H9 (cell line): ENCODE results near the gene SERPINA10. TPM values are rescaled to one million over a fixed set of nuclear protein-coding genes. Genes with fewer than 3 reads are reported as not detected.

Experiments used
- DNase-seq: peaks from one replicate; pipeline ENCODE4 v3.0.0-alpha.2; 2017
- H2AFZ ChIP-seq: one replicate; pipeline ENCODE4 v1.6.1; 2013; ENCODE audit warnings: mild to moderate bottlenecking, low read length, control low read depth, moderate library complexity
- H2AK5ac ChIP-seq: 2 replicates; pipeline ENCODE4 v1.6.1; 2013; ENCODE audit warnings: low read length, control low read depth, mixed read lengths; ENCODE audit not compliant: insufficient read length
- H2BK120ac ChIP-seq: one replicate; pipeline ENCODE4 v1.6.1; 2013; ENCODE audit warnings: low read depth, mild to moderate bottlenecking, low read length, control low read depth, inconsistent platforms; ENCODE audit not compliant: poor library complexity, severe bottlenecking
- H2BK12ac ChIP-seq: 2 replicates; pipeline ENCODE4 v1.6.1; 2013; ENCODE audit warnings: low read length, control low read depth, mixed read lengths, low read depth; ENCODE audit not compliant: insufficient read length
- H2BK15ac ChIP-seq: 2 replicates; pipeline ENCODE4 v1.6.1; 2013; ENCODE audit warnings: low read depth, low read length, control low read depth
- H2BK20ac ChIP-seq: one replicate; pipeline ENCODE4 v1.6.1; 2013; ENCODE audit warnings: low read depth, mild to moderate bottlenecking, low read length, control low read depth, inconsistent platforms; ENCODE audit not compliant: poor library complexity, severe bottlenecking
- H2BK5ac ChIP-seq: 2 replicates; pipeline ENCODE4 v1.6.1; 2013; ENCODE audit warnings: low read length, control low read depth, mixed read lengths; ENCODE audit not compliant: insufficient read length
- H3K14ac ChIP-seq: 2 replicates; pipeline ENCODE4 v1.6.1; 2013; ENCODE audit warnings: low read length, control low read depth; ENCODE audit not compliant: insufficient read depth
- H3K18ac ChIP-seq: 2 replicates; pipeline ENCODE4 v1.6.1; 2013; ENCODE audit warnings: low read depth, mild to moderate bottlenecking, mixed read lengths, low read length, control low read depth; ENCODE audit not compliant: insufficient read length
- H3K23ac ChIP-seq: 2 replicates; pipeline ENCODE4 v1.6.1; 2013; ENCODE audit warnings: low read length, control low read depth, mixed read lengths, low read depth; ENCODE audit not compliant: insufficient read length
- H3K23me2 ChIP-seq: 2 replicates; pipeline ENCODE4 v1.6.1; 2013; ENCODE audit warnings: low read depth, mild to moderate bottlenecking, mixed read lengths, low read length, control low read depth; ENCODE audit not compliant: insufficient read length, poor library complexity, severe bottlenecking
- H3K27ac ChIP-seq: 2 replicates; pipeline ENCODE4 v1.5.1; 2013; ENCODE audit warnings: low read length, control low read depth, mixed read lengths, low read depth; ENCODE audit not compliant: insufficient read length
- H3K27me3 ChIP-seq: 2 replicates; pipeline ENCODE4 v1.6.1; 2013; ENCODE audit warnings: low read length, control low read depth, inconsistent platforms; ENCODE audit not compliant: insufficient read depth
- H3K4ac ChIP-seq: 2 replicates; pipeline ENCODE4 v1.6.1; 2013; ENCODE audit warnings: low read depth, mild to moderate bottlenecking, control low read depth, inconsistent platforms, low read length, moderate library complexity
- H3K4me1 ChIP-seq: 2 replicates; pipeline ENCODE4 v1.6.1; 2013; ENCODE audit warnings: low read length, control low read depth, inconsistent platforms; ENCODE audit not compliant: insufficient read depth
- H3K4me2 ChIP-seq: 2 replicates; pipeline ENCODE4 v1.6.1; 2013; ENCODE audit warnings: low read length, control low read depth, mixed read lengths; ENCODE audit not compliant: insufficient read length, insufficient read depth
- H3K56ac ChIP-seq: 2 replicates; pipeline ENCODE4 v1.6.1; 2013; ENCODE audit warnings: low read depth, mild to moderate bottlenecking, mixed read lengths, low read length, control low read depth; ENCODE audit not compliant: insufficient read length
- H3K79me1 ChIP-seq: 2 replicates; pipeline ENCODE4 v1.6.1; 2013; ENCODE audit warnings: low read depth, mild to moderate bottlenecking, moderate library complexity, low read length, control low read depth, inconsistent platforms; ENCODE audit not compliant: insufficient read depth, poor library complexity, severe bottlenecking
- H3K79me2 ChIP-seq: 2 replicates; pipeline ENCODE4 v1.6.1; 2013; ENCODE audit warnings: low read length, control low read depth, inconsistent platforms; ENCODE audit not compliant: insufficient read depth
- H3K9ac ChIP-seq: 2 replicates; pipeline ENCODE4 v1.6.1; 2013; ENCODE audit warnings: low read length, control low read depth, mixed read lengths; ENCODE audit not compliant: insufficient read length; ENCODE audit errors: extremely low read depth
- H3K9me3 ChIP-seq: one replicate; pipeline ENCODE4 v1.6.1; 2013; ENCODE audit warnings: low read depth, low read length, inconsistent platforms; ENCODE audit not compliant: control insufficient read depth
- H3T11ph ChIP-seq: one replicate; pipeline ENCODE4 v1.6.1; 2013; ENCODE audit warnings: mild to moderate bottlenecking, low read length, control low read depth, inconsistent platforms
- H4K20me1 ChIP-seq: one replicate; pipeline ENCODE4 v1.6.1; 2013; ENCODE audit not compliant: control insufficient read depth, insufficient read length, insufficient read depth
- H4K5ac ChIP-seq: 2 replicates; pipeline ENCODE4 v1.6.1; 2013; ENCODE audit warnings: low read depth, mild to moderate bottlenecking, mixed read lengths, low read length, control low read depth; ENCODE audit not compliant: insufficient read length
- H4K8ac ChIP-seq: replicated peaks from 2 replicates; pipeline ENCODE4 v1.6.1; 2013; ENCODE audit warnings: low read length, control low read depth, mixed read lengths, low read depth; ENCODE audit not compliant: insufficient read length
- H4K91ac ChIP-seq: 2 replicates; pipeline ENCODE4 v1.6.1; 2013; ENCODE audit warnings: low read depth, mild to moderate bottlenecking, moderate library complexity, mixed read lengths, low read length, control low read depth; ENCODE audit not compliant: insufficient read length
- H3K27ac Mint-ChIP-seq, 3 experiments: 2 replicates in 2 of 3; 3 replicates in 1 of 3; pipeline ENCODE4 v1.8.0; 2020 to 2021; ENCODE audit warnings: mixed read lengths in 3 of 3, mild to moderate bottlenecking in 1 of 3, moderate library complexity in 1 of 3
- H3K27me3 Mint-ChIP-seq: 2 replicates; pipeline ENCODE4 v1.8.0; 2021; ENCODE audit warnings: low read depth, mild to moderate bottlenecking, moderate library complexity, mixed read lengths
- H3K36me3 Mint-ChIP-seq, 3 experiments: 2 replicates in 2 of 3; 3 replicates in 1 of 3; pipeline ENCODE4 v1.8.0; 2020 to 2021; ENCODE audit warnings: low read depth in 3 of 3, mixed read lengths in 3 of 3; ENCODE audit not compliant: insufficient read depth in 1 of 3
- H3K4me1 Mint-ChIP-seq, 2 experiments: 2 replicates each; pipeline ENCODE4 v1.8.0; 2020; ENCODE audit warnings: mixed read lengths in 2 of 2
- H3K4me3 Mint-ChIP-seq, 2 experiments: 2 replicates in 1 of 2; 3 replicates in 1 of 2; pipeline ENCODE4 v1.8.0; 2020 to 2021; ENCODE audit warnings: mild to moderate bottlenecking in 2 of 2, mixed read lengths in 2 of 2, moderate library complexity in 1 of 2
- H3K9me3 Mint-ChIP-seq, 2 experiments: 2 replicates in 1 of 2; 3 replicates in 1 of 2; pipeline ENCODE4 v1.8.0; 2020; ENCODE audit warnings: mild to moderate bottlenecking in 2 of 2, mixed read lengths in 2 of 2, moderate library complexity in 1 of 2
- WGBS: extraction: QIAGEN DNeasy Blood & Tissue Kit; methylation state at CpG from one replicate; pipeline ENCODE4 v1.1.7; 2013; ENCODE audit warnings: missing lambda C conversion rate, low lambda C conversion rate, mixed read lengths; ENCODE audit not compliant: insufficient read length; ENCODE audit errors: extremely low coverage; 5-methylcytosine and 5-hydroxymethylcytosine counted together
- total RNA-seq: library from RNA; stranded (reverse); gene quantifications from 2 replicates; pipeline ENCODE4 v1.2.1, GENCODE V29; 2021
- TF ChIP-seq, protein P1 (sequence below): fragments of 200-600 bp; sonication (generic); conservative IDR thresholded peaks from 3 replicates; pipeline ENCODE4 v1.8.0; 2021; ENCODE audit warnings: antibody characterized with exemption, mild to moderate bottlenecking

SERPINA10 gene
- total RNA-seq, 1 experiment from 2014 or later = not detected

- Mint-ChIP-seq H3K27me3 (no peaks in the 10 kb centered on the region), H3K36me3 (peaks cover 0 to 16% (median 11%) of the 10 kb centered on the region in 3 experiments; a peak in 5 of 7 replicates), H3K27ac (no peak overlapping the region), H3K4me1 (no peaks in the 10 kb centered on the region), H3K9me3 (no peaks in the 10 kb centered on the region), H3K4me3 (no peak overlapping the region)
- no peak overlapping the region for H2BK12ac ChIP-seq
- H2BK5ac ChIP-seq = no peak overlapping the region
- H3K4me2 ChIP-seq = no peak overlapping the region
- no peak for DNase-seq
- no peak overlapping the region for H4K91ac ChIP-seq
- H3K9me3 ChIP-seq = no peaks in the 10 kb centered on the region
- no peak overlapping the region for H2BK120ac ChIP-seq
- TF ChIP-seq, protein P1, sequence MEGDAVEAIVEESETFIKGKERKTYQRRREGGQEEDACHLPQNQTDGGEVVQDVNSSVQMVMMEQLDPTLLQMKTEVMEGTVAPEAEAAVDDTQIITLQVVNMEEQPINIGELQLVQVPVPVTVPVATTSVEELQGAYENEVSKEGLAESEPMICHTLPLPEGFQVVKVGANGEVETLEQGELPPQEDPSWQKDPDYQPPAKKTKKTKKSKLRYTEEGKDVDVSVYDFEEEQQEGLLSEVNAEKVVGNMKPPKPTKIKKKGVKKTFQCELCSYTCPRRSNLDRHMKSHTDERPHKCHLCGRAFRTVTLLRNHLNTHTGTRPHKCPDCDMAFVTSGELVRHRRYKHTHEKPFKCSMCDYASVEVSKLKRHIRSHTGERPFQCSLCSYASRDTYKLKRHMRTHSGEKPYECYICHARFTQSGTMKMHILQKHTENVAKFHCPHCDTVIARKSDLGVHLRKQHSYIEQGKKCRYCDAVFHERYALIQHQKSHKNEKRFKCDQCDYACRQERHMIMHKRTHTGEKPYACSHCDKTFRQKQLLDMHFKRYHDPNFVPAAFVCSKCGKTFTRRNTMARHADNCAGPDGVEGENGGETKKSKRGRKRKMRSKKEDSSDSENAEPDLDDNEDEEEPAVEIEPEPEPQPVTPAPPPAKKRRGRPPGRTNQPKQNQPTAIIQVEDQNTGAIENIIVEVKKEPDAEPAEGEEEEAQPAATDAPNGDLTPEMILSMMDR = no peak
- no peaks in the 10 kb centered on the region for H3K79me2 ChIP-seq
- WGBS = no CpG with 5 or more reads among the region's 2 CpGs
- no peak overlapping the region for H3K27ac ChIP-seq
- H2AFZ ChIP-seq = no peak overlapping the region
- H4K8ac ChIP-seq = no peak overlapping the region
- no peaks in the 10 kb centered on the region for H3K27me3 ChIP-seq
- no peaks in the 10 kb centered on the region for H3K79me1 ChIP-seq
- H4K20me1 ChIP-seq = no peaks in the 10 kb centered on the region
- no peaks in the 10 kb centered on the region for H3K4me1 ChIP-seq
- H3K9ac ChIP-seq = no peak overlapping the region
- H3K23ac ChIP-seq = no peak overlapping the region
- H2BK15ac ChIP-seq = no peak overlapping the region
- H4K5ac ChIP-seq = no peak overlapping the region
- H3K14ac ChIP-seq = no peak overlapping the region
- H3K4ac ChIP-seq = no peak overlapping the region
- no peak overlapping the region for H2BK20ac ChIP-seq
- no peak overlapping the region for H3K56ac ChIP-seq
- H2AK5ac ChIP-seq = no peak overlapping the region
- no peaks in the 10 kb centered on the region for H3K23me2 ChIP-seq
- no peak overlapping the region for H3T11ph ChIP-seq
- no peak overlapping the region for H3K18ac ChIP-seq
These were observed 53.7 kb downstream of the SERPINA10 start for GRCh38 chr14:94239406-94239805.
